H1 (cell line): ENCODE measurements around the gene KLK7. TPM values are rescaled to one million over a fixed set of nuclear protein-coding genes. Genes with fewer than 3 reads are reported as not detected.
A peak's percentile ranks its signal among the peaks of the same experiment; 100 is the strongest.

ENCODE experiments used
- CTCF ChIA-PET: fragments of 300-600 bp; sonication (Branson Sonifier 250); formaldehyde crosslinking; loops from one replicate; lab custom pipeline; 2021; ENCODE audit not compliant: partially characterized antibody; lab: Charles Lee
- POLR2A ChIA-PET: fragments of 300-600 bp; sonication (Branson Sonifier 250); formaldehyde crosslinking; loops from one replicate; lab custom pipeline; 2021; ENCODE audit warnings: inconsistent platforms; ENCODE audit not compliant: partially characterized antibody; lab: Charles Lee
- DNase-seq, 2 experiments: peaks; one replicate each; pipeline versions ENCODE4 v3.0.0 to v3.0.0-alpha.2; 2010 to 2022; ENCODE audit warnings: low spot score in 2 of 2, low read depth in 1 of 2, mixed read lengths in 1 of 2
- FAIRE-seq: peaks from 2 replicates; lab custom pipeline; 2011; peaks lifted over from hg19 to GRCh38; lab: Jason Lieb, UNC
- H2AFZ ChIP-seq: 2 replicates; pipeline ENCODE4 v1.8.1; 2012; ENCODE audit warnings: low read length, inconsistent platforms
- H2AK5ac ChIP-seq: 2 replicates; pipeline ENCODE4 v1.6.1; 2013; ENCODE audit warnings: low read depth, low read length
- H2BK120ac ChIP-seq: replicated peaks from 2 replicates; pipeline ENCODE3; 2013; ENCODE audit warnings: low read depth, low read length, inconsistent platforms
- H2BK12ac ChIP-seq: 2 replicates; pipeline ENCODE4 v1.6.1; 2013; ENCODE audit warnings: low read depth, low read length
- H2BK15ac ChIP-seq: 2 replicates; pipeline ENCODE4 v1.6.1; 2013; ENCODE audit warnings: low read length
- H2BK20ac ChIP-seq: 2 replicates; pipeline ENCODE4 v1.6.1; 2013; ENCODE audit warnings: low read length
- H2BK5ac ChIP-seq: 2 replicates; pipeline ENCODE4 v1.6.1; 2013; ENCODE audit warnings: low read depth, low read length
- H3K14ac ChIP-seq: 2 replicates; pipeline ENCODE4 v1.6.1; 2013; ENCODE audit warnings: inconsistent platforms; ENCODE audit not compliant: insufficient read length
- H3K18ac ChIP-seq: 2 replicates; pipeline ENCODE4 v1.6.1; 2013; ENCODE audit warnings: low read length; ENCODE audit errors: extremely low read depth
- H3K23ac ChIP-seq: 2 replicates; pipeline ENCODE4 v1.6.1; 2013; ENCODE audit warnings: inconsistent platforms; ENCODE audit not compliant: insufficient read length
- H3K23me2 ChIP-seq: 2 replicates; pipeline ENCODE4 v1.6.1; 2013; ENCODE audit warnings: low read depth, low read length
- H3K27ac ChIP-seq: 2 replicates; pipeline ENCODE4 v1.6.1; 2011; ENCODE audit warnings: low read depth, low read length, inconsistent platforms
- H3K27me3 ChIP-seq, 4 experiments: replicated peaks in 1 of 4; 1 replicate in 1 of 4; 2 replicates in 3 of 4; pipeline versions ENCODE4 v1.6.1 to v1.8.1; 2011 to 2013; ENCODE audit warnings: low read length in 3 of 4, mild to moderate bottlenecking in 3 of 4, inconsistent platforms in 2 of 4, mixed read lengths in 2 of 4, moderate library complexity in 1 of 4; ENCODE audit not compliant: control insufficient read depth in 3 of 4, insufficient read depth in 3 of 4; ENCODE audit errors: extremely low read depth in 1 of 4
- H3K36me3 ChIP-seq, 4 experiments: 2 replicates each; pipeline versions ENCODE4 v1.6.1 to v1.8.1; 2011 to 2013; ENCODE audit warnings: mild to moderate bottlenecking in 4 of 4, low read length in 3 of 4, moderate library complexity in 2 of 4, control low read depth in 1 of 4, inconsistent platforms in 1 of 4; ENCODE audit not compliant: insufficient read depth in 4 of 4, control insufficient read depth in 2 of 4
- H3K4ac ChIP-seq: replicated peaks from 2 replicates; pipeline ENCODE3; 2013; ENCODE audit warnings: low read length, low read depth, mixed read lengths, inconsistent platforms; ENCODE audit not compliant: insufficient read length
- H3K4me1 ChIP-seq, 4 experiments: replicated peaks in 1 of 4; 1 replicate in 1 of 4; 2 replicates in 3 of 4; pipeline versions ENCODE4 v1.6.1 to v1.8.1; 2011 to 2013; ENCODE audit warnings: low read length in 3 of 4, inconsistent platforms in 2 of 4, mixed read lengths in 1 of 4; ENCODE audit not compliant: insufficient read depth in 4 of 4, control insufficient read depth in 3 of 4
- H3K4me2 ChIP-seq, 2 experiments: 2 replicates each; pipeline versions ENCODE4 v1.6.1 to v1.8.1; 2011 to 2013; ENCODE audit warnings: low read depth in 2 of 2, low read length in 2 of 2, control low read depth in 1 of 2, inconsistent platforms in 1 of 2, mild to moderate bottlenecking in 1 of 2; ENCODE audit not compliant: insufficient read depth in 1 of 2
- H3K4me3 ChIP-seq, 4 experiments: fragments of 200-600, 300-600 bp in 1 of 4; sonication (generic), shearing (Covaris generic), sonication (Bioruptor Twin) in 1 of 4; 2 replicates each; pipeline versions ENCODE4 v1.5.1 to v1.8.1; 2011 to 2016; ENCODE audit warnings: low read length in 4 of 4, low read depth in 3 of 4, control low read depth in 2 of 4, inconsistent platforms in 2 of 4, mild to moderate bottlenecking in 2 of 4, mixed read lengths in 1 of 4, moderate library complexity in 1 of 4; ENCODE audit not compliant: insufficient read depth in 2 of 4; ENCODE audit errors: extremely low read depth in 1 of 4
- H3K56ac ChIP-seq: replicated peaks from 2 replicates; pipeline ENCODE3; 2013; ENCODE audit warnings: low read depth, mild to moderate bottlenecking, mixed read lengths, low read length, inconsistent platforms; ENCODE audit not compliant: insufficient read length
- H3K79me1 ChIP-seq: 2 replicates; pipeline ENCODE4 v1.6.1; 2013; ENCODE audit warnings: low read depth, low read length, control low read depth
- H3K79me2 ChIP-seq, 2 experiments: 2 replicates each; pipeline versions ENCODE4 v1.6.1 to v1.8.1; 2012 to 2013; ENCODE audit warnings: low read length in 2 of 2, mild to moderate bottlenecking in 2 of 2, inconsistent platforms in 1 of 2; ENCODE audit not compliant: insufficient read depth in 2 of 2, control insufficient read depth in 1 of 2
- H3K9ac ChIP-seq, 4 experiments: replicated peaks in 1 of 4; 1 replicate in 1 of 4; 2 replicates in 3 of 4; pipeline versions ENCODE4 v1.6.1 to v1.8.1; 2011 to 2013; ENCODE audit warnings: low read depth in 3 of 4, low read length in 3 of 4, control low read depth in 2 of 4, mild to moderate bottlenecking in 2 of 4, moderate library complexity in 2 of 4, inconsistent platforms in 1 of 4; ENCODE audit errors: extremely low read depth in 1 of 4
- H3K9me3 ChIP-seq, 2 experiments: 2 replicates each; pipeline versions ENCODE4 v1.6.1 to v1.8.1; 2012 to 2013; ENCODE audit warnings: mild to moderate bottlenecking in 2 of 2, moderate library complexity in 2 of 2, control low read depth in 1 of 2, inconsistent platforms in 1 of 2, low read depth in 1 of 2, low read length in 1 of 2, mixed read lengths in 1 of 2; ENCODE audit not compliant: insufficient read depth in 2 of 2
- H4K20me1 ChIP-seq, 2 experiments: replicated peaks in 1 of 2; 2 replicates each; pipeline versions ENCODE3 to v1.8.1; 2011 to 2013; ENCODE audit warnings: inconsistent platforms in 2 of 2, low read length in 2 of 2, mild to moderate bottlenecking in 1 of 2; ENCODE audit not compliant: insufficient read depth in 2 of 2, control insufficient read depth in 1 of 2
- H4K5ac ChIP-seq: 2 replicates; pipeline ENCODE4 v1.6.1; 2013; ENCODE audit warnings: low read length, low read depth, mixed read lengths, inconsistent platforms; ENCODE audit not compliant: insufficient read length
- H4K8ac ChIP-seq: 2 replicates; pipeline ENCODE4 v1.8.0; 2013; ENCODE audit warnings: mild to moderate bottlenecking, moderate library complexity, low read length, inconsistent platforms; ENCODE audit not compliant: insufficient read depth; ENCODE audit errors: extremely low read depth
- H4K91ac ChIP-seq: replicated peaks from 2 replicates; pipeline ENCODE3; 2013; ENCODE audit warnings: low read length, mixed read lengths, inconsistent platforms; ENCODE audit not compliant: insufficient read length
- CTBP2 ChIP-seq: IDR thresholded peaks from 2 replicates; pipeline ENCODE4 v1.7.0; 2011; ENCODE audit warnings: borderline replicate concordance, mild to moderate bottlenecking, moderate library complexity, mixed read lengths, low read length; ENCODE audit not compliant: insufficient read depth, insufficient read length
- EGR1 ChIP-seq: IDR thresholded peaks from 2 replicates; pipeline ENCODE4 v1.6.1; 2011; ENCODE audit warnings: low read depth, low read length, borderline replicate concordance
- GTF2F1 ChIP-seq: IDR thresholded peaks from 2 replicates; pipeline ENCODE4 v1.6.1; 2012; ENCODE audit warnings: low read depth, low read length, improper control_type of control experiment, borderline replicate concordance
- JUND ChIP-seq: IDR thresholded peaks from 2 replicates; pipeline ENCODE4 v1.6.1; 2011; ENCODE audit warnings: mild to moderate bottlenecking, improper control_type of control experiment, low read length
- RAD21 ChIP-seq, 2 experiments: IDR thresholded peaks in 1 of 2; conservative IDR thresholded peaks in 1 of 2; 2 replicates each; pipeline ENCODE4 v1.6.1; 2011; ENCODE audit warnings: low read depth in 2 of 2, low read length in 2 of 2, improper control_type of control experiment in 1 of 2, inconsistent platforms in 1 of 2, mild to moderate bottlenecking in 1 of 2, moderate library complexity in 1 of 2
- RNF2 ChIP-seq: fragments of 200-900, 300-1000 bp; sonication (generic); IDR thresholded peaks from 2 replicates; pipeline ENCODE4 v1.7.1; 2016; ENCODE audit warnings: borderline replicate concordance, low read depth, mild to moderate bottlenecking, antibody characterized with exemption, low read length; ENCODE audit not compliant: poor library complexity, severe bottlenecking; ENCODE audit errors: missing control alignments
- SAP30 ChIP-seq: fragments of 300-600 bp; sonication (generic); IDR thresholded peaks from 2 replicates; pipeline ENCODE4 v1.7.1; 2012; ENCODE audit warnings: low read length, moderate library complexity, mild to moderate bottlenecking, inconsistent platforms; ENCODE audit not compliant: insufficient read depth, insufficient replicate concordance
- TAF1 ChIP-seq: IDR thresholded peaks from 2 replicates; pipeline ENCODE4 v1.6.1; 2011; ENCODE audit warnings: mild to moderate bottlenecking, low read depth, low read length
- TEAD4 ChIP-seq: IDR thresholded peaks from 2 replicates; pipeline ENCODE4 v1.6.1; 2012; ENCODE audit warnings: low read depth, low read length, inconsistent platforms, mixed read lengths
- WGBS, 2 experiments: shearing (Covaris generic) in 1 of 2; methylation state at CpG; one replicate each; pipeline versions ENCODE4 v1.1.6 to v1.1.7; 2013 to 2015; ENCODE audit warnings: low lambda C conversion rate in 2 of 2, mixed read lengths in 2 of 2, inconsistent platforms in 1 of 2, low coverage in 1 of 2, missing lambda C conversion rate in 1 of 2; ENCODE audit not compliant: insufficient replicate concordance in 2 of 2, insufficient coverage in 1 of 2, insufficient read length in 1 of 2; ENCODE audit errors: extremely low coverage in 1 of 2, missing lambda C conversion rate in 1 of 2; 5-methylcytosine and 5-hydroxymethylcytosine counted together
- polyA plus RNA-seq, 7 experiments: library from polyadenylated mRNA; depleted of rRNA in 3 of 7; stranded (reverse) in 5 of 7; unstranded in 2 of 7; fragments of >200 nt in 5 of 7; fragments of 200-250 nt in 2 of 7; gene quantifications; 1 replicate in 5 of 7; 2 replicates in 1 of 7; 4 replicates in 1 of 7; pipeline versions ENCODE4 v1.2.1 to v1.2.3, GENCODE V29; 2011 to 2013; ENCODE audit warnings: missing spikeins in 2 of 7, mixed read lengths in 2 of 7
- total RNA-seq: library from RNA; stranded (reverse); fragmentation: NEBNext Ultra II Directional; extraction: Animal tissue kit (Norgen Biotek cat#: 25700); gene quantifications from 2 replicates; pipeline ENCODE4 v1.2.1, GENCODE V29; 2021

KLK7 gene
- total and polyA plus RNA-seq, 2 of the 8 experiments (the other 6 are each of a cell fraction or from before 2014, with no cell fraction given) = 0.73 to 1.4 TPM

DNA sequence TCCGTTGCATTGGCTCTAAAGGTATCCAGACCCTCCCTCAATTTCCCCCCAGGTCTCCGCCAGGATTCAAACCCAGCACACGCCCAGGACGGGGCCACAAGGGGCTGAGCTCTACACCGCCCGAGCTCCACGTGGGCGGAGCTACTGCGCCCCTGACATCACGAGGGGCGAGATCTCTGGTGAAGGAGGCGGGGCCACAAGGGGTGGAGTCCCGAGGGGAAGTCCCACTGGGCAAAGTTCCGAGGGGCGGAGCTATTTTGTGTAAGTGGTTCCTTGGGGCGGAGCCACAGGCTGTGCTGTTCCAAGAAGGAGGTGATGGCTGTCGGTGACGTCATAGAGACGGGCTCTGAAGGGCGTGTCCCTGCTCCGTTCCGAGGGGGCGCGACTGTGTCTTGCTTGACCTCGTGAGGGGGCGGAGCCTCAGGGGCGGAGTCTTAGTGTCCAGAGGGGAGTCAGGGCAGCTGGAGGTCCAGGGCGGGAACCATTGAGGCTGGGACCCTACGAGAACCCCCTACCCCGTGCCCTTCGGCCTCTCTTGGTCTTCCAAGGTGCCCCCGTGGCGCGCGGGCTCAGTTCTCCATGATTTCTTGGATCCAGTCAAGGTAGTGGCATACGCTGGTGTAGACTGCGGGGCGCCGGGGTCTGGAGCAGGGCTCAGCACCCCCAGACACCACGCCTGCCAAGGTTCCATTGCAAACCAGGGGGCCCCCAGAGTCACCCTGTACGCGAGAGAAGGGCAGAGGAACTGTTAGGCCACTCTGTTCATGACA is 19.0 kb upstream of the KLK7 start:
- Histone ChIP-seq H3K4me1 (peaks cover 0 to 18% (median 6%) of the 10 kb centered on the region in 4 experiments; a peak in 6 of 7 replicates), H3K9me3 (no peaks in the 10 kb centered on the region), H2AFZ (no peak overlapping the region), H2AK5ac (no peak overlapping the region), H2BK5ac (no peak overlapping the region), H2BK20ac (no peak overlapping the region), H3K14ac (no peak overlapping the region), H3K79me1 (no peaks in the 10 kb centered on the region), H2BK120ac (no peak overlapping the region), H3K36me3 (no peaks in the 10 kb centered on the region), H3K79me2 (no peaks in the 10 kb centered on the region), H4K20me1 (no peaks in the 10 kb centered on the region), H3K4me2 (peak overlapping the region in 1 of 2 experiments; percentile 71; a peak in 2 of 4 replicates), H3K27me3 (no peaks in the 10 kb centered on the region; a peak in 1 of 7 replicates), H3K23me2 (no peaks in the 10 kb centered on the region), H4K5ac (no peak overlapping the region), H3K4me3 (peak overlapping the region in 2 of 4 experiments; percentile 8 to 29; a peak in 2 of 8 replicates), H3K9ac (no peak overlapping the region), H2BK12ac (no peak overlapping the region), H3K23ac (no peak overlapping the region), H4K8ac (peak overlapping the region; percentile 65; the same call in 1 of the 2 replicates), H3K4ac (no peak overlapping the region), H4K91ac (no peak overlapping the region), H3K18ac (no peak overlapping the region), H2BK15ac (no peak overlapping the region), H3K56ac (no peak overlapping the region), H3K27ac (no peak overlapping the region)
- ChIA-PET CTCF (interaction anchor here (0.6 to 3.7 kb wide), 9 partner anchors 10 to 97 kb away, joined by 3 to 18 read pairs (median 4); no protein-coding TSS in a partner anchor), POLR2A (interaction anchor here (0.5 to 1.8 kb wide), 3 partner anchors 15 to 33 kb away, joined by 3 to 7 read pairs (median 4); partner anchors contain the start of gene KLK6)
- 81% methylated on average over 42 of the region's 42 CpGs; no CpG with 5 or more reads in 1 of the 2 experiments for WGBS, 2 experiments
- FAIRE-seq = peak; percentile 24
- DNase-seq = peak; percentile 79 to 83
- TF ChIP-seq CTBP2 (no peak), EGR1 (no peak), TEAD4 (no peak), GTF2F1 (no peak), RNF2 (no peak), JUND (peak; percentile 78), TAF1 (no peak), RAD21 (IDR thresholded peaks at IDR 0.05 in 1 of 2, conservative IDR thresholded peaks at IDR 0.05 in 1 of 2; ENCODE audit: low read depth in 2 of 2, low read length in 2 of 2) (no peak), SAP30 (no peak)
